NB4 (cell line): ENCODE measurements around the gene MGRN1.

Experiments used
- CTCF ChIP-seq: IDR thresholded peaks from one replicate; pipeline ENCODE4 v1.5.1; 2012; ENCODE audit warnings: low read depth, low read length
- MAX ChIP-seq: IDR thresholded peaks from 2 replicates; pipeline ENCODE4 v1.6.1; 2011; ENCODE audit warnings: low read depth, low read length
- POLR2A ChIP-seq: IDR thresholded peaks from 2 replicates; pipeline ENCODE4 v1.6.1; 2011; ENCODE audit warnings: mild to moderate bottlenecking; ENCODE audit not compliant: insufficient read length; ENCODE audit errors: extremely low read depth

- TF ChIP-seq MAX (no peak), CTCF (no peak), POLR2A (no peak)
Observed at GRCh38 chr16:4604401-4604800, 20.2 kb upstream of the MGRN1 start.
